ENCODE measurements around the gene ANKRD33B. TPM values are rescaled to one million over a fixed set of nuclear protein-coding genes. Genes with fewer than 3 reads are reported as not detected.

ANKRD33B gene
- total RNA-seq, 1 experiment from 2014 or later: 1.6 TPM

- Histone ChIP-seq H3K36me3 (replicated peaks; ENCODE audit: control insufficient read depth, insufficient read depth, low read length) (peaks cover 3% of the 10 kb centered on the region), H3K27me3 (ENCODE audit: control insufficient read depth, insufficient read depth, low read length) (no peaks in the 10 kb centered on the region), H3K4me3 (ENCODE audit: insufficient read depth, low read depth, low read length) (no peak overlapping the region)
- no peak for DNase-seq
Observed at GRCh38 chr5:10681731-10682679, 118.1 kb downstream of the ANKRD33B start.

- Histone ChIP-seq H3K36me3 (replicated peaks; ENCODE audit: control insufficient read depth, insufficient read depth, low read length) (peaks cover 3% of the 10 kb centered on the region), H3K4me3 (ENCODE audit: insufficient read depth, low read depth, low read length) (no peak overlapping the region), H3K27me3 (ENCODE audit: control insufficient read depth, insufficient read depth, low read length) (no peaks in the 10 kb centered on the region)
- no peak for DNase-seq
Observed at GRCh38 chr5:10682801-10683525, 119.1 kb downstream of the ANKRD33B start.

GRCh38 chr5:10684303-10685086 is 120.6 kb downstream of the ANKRD33B start:
- peaks cover 3% of the 10 kb centered on the region for H3K36me3 ChIP-seq (replicated peaks; ENCODE audit: control insufficient read depth, insufficient read depth, low read length)
- DNase-seq: peak; percentile 53
- H3K4me3 ChIP-seq (ENCODE audit: insufficient read depth, low read depth, low read length): no peak overlapping the region
- H3K27me3 ChIP-seq (ENCODE audit: control insufficient read depth, insufficient read depth, low read length): no peaks in the 10 kb centered on the region

GRCh38 chr5:10685115-10685521 is 121.2 kb downstream of the ANKRD33B start:
- Histone ChIP-seq H3K36me3 (replicated peaks; ENCODE audit: control insufficient read depth, insufficient read depth, low read length) (peaks cover 3% of the 10 kb centered on the region), H3K27me3 (ENCODE audit: control insufficient read depth, insufficient read depth, low read length) (no peaks in the 10 kb centered on the region), H3K4me3 (ENCODE audit: insufficient read depth, low read depth, low read length) (no peak overlapping the region)
- DNase-seq: peak; percentile 71

- no peak overlapping the region for H3K4me3 ChIP-seq (ENCODE audit: insufficient read depth, low read depth, low read length)
- H3K27me3 ChIP-seq (ENCODE audit: control insufficient read depth, insufficient read depth, low read length): no peaks in the 10 kb centered on the region
- H3K36me3 ChIP-seq (replicated peaks; ENCODE audit: control insufficient read depth, insufficient read depth, low read length): no peaks in the 10 kb centered on the region; the same call in 1 of the 2 replicates
- DNase-seq: no peak
Observed at GRCh38 chr5:10686890-10687289, 123.0 kb downstream of the ANKRD33B start.

GRCh38 chr5:10688651-10689171 is 124.8 kb downstream of the ANKRD33B start:
- H3K36me3 ChIP-seq (replicated peaks; ENCODE audit: control insufficient read depth, insufficient read depth, low read length): no peaks in the 10 kb centered on the region; the same call in 1 of the 2 replicates
- H3K4me3 ChIP-seq (ENCODE audit: insufficient read depth, low read depth, low read length): no peak overlapping the region
- DNase-seq: no peak
- H3K27me3 ChIP-seq (ENCODE audit: control insufficient read depth, insufficient read depth, low read length): no peaks in the 10 kb centered on the region

- Histone ChIP-seq H3K27me3 (ENCODE audit: control insufficient read depth, insufficient read depth, low read length) (no peaks in the 10 kb centered on the region), H3K36me3 (replicated peaks; ENCODE audit: control insufficient read depth, insufficient read depth, low read length) (no peaks in the 10 kb centered on the region; the same call in 1 of the 2 replicates), H3K4me3 (ENCODE audit: insufficient read depth, low read depth, low read length) (no peak overlapping the region)
- peak; percentile 84 for DNase-seq
Observed at GRCh38 chr5:10689391-10690081, 125.7 kb downstream of the ANKRD33B start.

- no peak overlapping the region for H3K4me3 ChIP-seq (ENCODE audit: insufficient read depth, low read depth, low read length)
- no peak for DNase-seq
- H3K36me3 ChIP-seq (replicated peaks; ENCODE audit: control insufficient read depth, insufficient read depth, low read length): no peaks in the 10 kb centered on the region; the same call in 1 of the 2 replicates
- H3K27me3 ChIP-seq (ENCODE audit: control insufficient read depth, insufficient read depth, low read length): no peaks in the 10 kb centered on the region
Observed at GRCh38 chr5:10690460-10691440, 126.9 kb downstream of the ANKRD33B start.

GRCh38 chr5:10691826-10692785 is 128.2 kb downstream of the ANKRD33B start:
- no peak for DNase-seq
- Histone ChIP-seq H3K4me3 (ENCODE audit: insufficient read depth, low read depth, low read length) (no peak overlapping the region), H3K36me3 (replicated peaks; ENCODE audit: control insufficient read depth, insufficient read depth, low read length) (no peaks in the 10 kb centered on the region), H3K27me3 (ENCODE audit: control insufficient read depth, insufficient read depth, low read length) (no peaks in the 10 kb centered on the region)

- Histone ChIP-seq H3K27me3 (ENCODE audit: control insufficient read depth, insufficient read depth, low read length) (no peaks in the 10 kb centered on the region), H3K4me3 (ENCODE audit: insufficient read depth, low read depth, low read length) (no peak overlapping the region), H3K36me3 (replicated peaks; ENCODE audit: control insufficient read depth, insufficient read depth, low read length) (no peaks in the 10 kb centered on the region)
- peak; percentile 83 for DNase-seq
Observed at GRCh38 chr5:10695055-10695649, 131.3 kb downstream of the ANKRD33B start.

- H3K4me3 ChIP-seq (ENCODE audit: insufficient read depth, low read depth, low read length): no peak overlapping the region
- no peaks in the 10 kb centered on the region for H3K36me3 ChIP-seq (replicated peaks; ENCODE audit: control insufficient read depth, insufficient read depth, low read length)
- H3K27me3 ChIP-seq (ENCODE audit: control insufficient read depth, insufficient read depth, low read length): no peaks in the 10 kb centered on the region
- no peak for DNase-seq
Observed at GRCh38 chr5:10695759-10696543, 132.1 kb downstream of the ANKRD33B start.

All from H7 (cell line).